Fibroblast of skin of back (primary cell): ENCODE results near the gene C16orf82.

Source experiments
- DNase-seq: peaks from one replicate; pipeline ENCODE4 v3.0.0-alpha.2; 2013

C16orf82 gene

DNA sequence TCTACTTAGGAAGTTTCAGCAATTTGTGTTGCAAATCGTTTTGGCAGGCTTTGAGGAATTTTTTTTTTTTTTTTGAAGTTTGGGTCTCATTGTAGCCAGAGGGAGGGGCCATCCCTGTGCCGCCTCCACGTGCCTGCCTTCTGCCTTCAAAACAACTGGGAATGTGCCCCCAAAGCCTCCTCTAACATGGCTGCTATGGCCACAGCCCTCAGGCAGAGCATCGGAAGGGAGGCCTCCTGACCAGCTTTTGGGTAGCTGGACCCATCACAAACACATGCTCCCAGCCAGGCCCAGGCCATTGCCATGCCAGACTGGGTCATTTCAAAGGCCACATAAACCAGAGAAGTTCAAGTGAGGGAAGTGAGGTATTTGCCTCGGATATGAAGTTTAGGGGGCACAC, 21.5 kb downstream of the C16orf82 start:
- no peak for DNase-seq

- no peak for DNase-seq
Observed at GRCh38 chr16:27096375-27096774, 29.6 kb downstream of the C16orf82 start.

DNA sequence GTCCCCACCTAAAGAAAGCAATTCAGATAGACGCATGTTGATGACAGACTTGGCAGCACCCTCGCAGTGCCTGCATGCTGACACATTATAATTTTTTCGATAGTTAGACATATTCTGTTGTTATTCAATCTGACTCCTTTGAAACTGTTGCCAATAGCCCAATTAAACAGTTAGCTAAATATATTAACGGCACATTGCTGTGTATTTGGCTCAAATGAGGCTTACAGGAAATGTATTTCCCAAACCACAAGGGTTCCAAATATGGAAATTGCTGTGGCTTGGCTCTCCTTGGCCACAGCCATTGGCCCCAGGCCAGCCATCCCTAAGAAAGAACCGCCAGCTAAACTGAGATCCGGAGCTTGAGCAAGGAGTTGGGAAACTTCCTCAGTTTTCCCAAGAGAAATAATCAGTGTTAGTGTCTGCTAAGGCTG, 31.1 kb downstream of the C16orf82 start:
- no peak for DNase-seq

- DNase-seq = no peak
Observed at GRCh38 chr16:27098366-27099049, 31.8 kb downstream of the C16orf82 start.

- DNase-seq = no peak
Observed at GRCh38 chr16:27102701-27103575, 36.2 kb downstream of the C16orf82 start.

DNA sequence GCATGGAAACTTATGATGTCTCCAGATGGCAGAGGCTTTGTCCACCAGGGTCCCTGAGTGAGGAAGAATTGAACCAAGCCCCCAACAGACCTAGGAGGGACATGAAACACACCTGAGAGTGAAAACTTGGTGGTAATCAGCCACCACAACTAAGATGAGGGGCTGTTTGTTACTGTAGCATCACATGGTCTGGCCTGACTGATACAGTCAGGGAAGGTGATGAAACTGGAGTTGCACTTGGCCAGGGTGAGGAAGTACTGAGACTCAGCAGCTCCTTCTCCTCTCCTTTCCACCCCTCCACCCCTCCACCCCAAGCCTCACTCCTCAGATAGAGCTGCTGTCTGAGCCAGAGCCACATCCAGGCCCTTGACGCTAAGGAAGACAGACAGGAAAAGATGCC, 37.2 kb downstream of the C16orf82 start:
- no peak for DNase-seq

DNA sequence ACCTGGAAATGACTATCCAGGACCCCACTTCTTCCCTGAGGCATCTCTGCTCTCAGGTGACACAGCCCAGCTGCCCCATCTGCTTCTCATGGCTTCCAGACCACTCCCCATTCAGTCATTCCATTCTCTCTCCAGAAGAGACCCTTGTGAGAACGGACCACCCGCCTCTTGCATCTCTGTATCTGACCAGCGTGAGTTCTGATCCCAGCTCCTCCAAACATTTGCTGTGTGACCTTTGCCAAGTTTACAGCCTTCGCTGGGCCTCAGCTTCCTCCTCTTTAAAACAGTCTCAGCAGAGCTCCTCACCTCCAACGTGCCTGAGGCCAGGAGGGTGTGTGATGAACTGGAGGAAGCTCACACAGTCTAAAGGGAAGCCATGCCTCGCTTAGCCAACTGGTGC, 39.6 kb downstream of the C16orf82 start:
- no peak for DNase-seq

DNA sequence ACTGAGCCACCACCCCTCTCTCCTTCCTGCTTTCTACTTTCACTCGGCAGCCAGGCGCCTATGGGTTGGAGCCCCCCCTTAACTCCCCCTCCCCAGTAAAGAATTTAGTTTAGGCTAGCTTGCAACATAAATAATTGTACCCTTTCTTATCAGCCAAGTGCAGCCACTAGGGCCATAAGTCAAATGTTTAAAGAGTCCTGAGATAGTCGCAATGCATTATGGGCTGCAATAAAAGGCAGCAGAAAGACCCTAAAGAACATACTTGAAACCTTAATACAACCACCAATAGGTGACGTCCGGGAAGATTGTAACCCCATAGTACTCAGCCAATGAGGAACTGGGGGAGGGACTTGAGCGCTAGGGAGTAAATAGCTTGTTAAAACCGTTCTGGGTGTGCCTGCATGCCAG, 40.5 kb downstream of the C16orf82 start:
- DNase-seq = no peak

DNA sequence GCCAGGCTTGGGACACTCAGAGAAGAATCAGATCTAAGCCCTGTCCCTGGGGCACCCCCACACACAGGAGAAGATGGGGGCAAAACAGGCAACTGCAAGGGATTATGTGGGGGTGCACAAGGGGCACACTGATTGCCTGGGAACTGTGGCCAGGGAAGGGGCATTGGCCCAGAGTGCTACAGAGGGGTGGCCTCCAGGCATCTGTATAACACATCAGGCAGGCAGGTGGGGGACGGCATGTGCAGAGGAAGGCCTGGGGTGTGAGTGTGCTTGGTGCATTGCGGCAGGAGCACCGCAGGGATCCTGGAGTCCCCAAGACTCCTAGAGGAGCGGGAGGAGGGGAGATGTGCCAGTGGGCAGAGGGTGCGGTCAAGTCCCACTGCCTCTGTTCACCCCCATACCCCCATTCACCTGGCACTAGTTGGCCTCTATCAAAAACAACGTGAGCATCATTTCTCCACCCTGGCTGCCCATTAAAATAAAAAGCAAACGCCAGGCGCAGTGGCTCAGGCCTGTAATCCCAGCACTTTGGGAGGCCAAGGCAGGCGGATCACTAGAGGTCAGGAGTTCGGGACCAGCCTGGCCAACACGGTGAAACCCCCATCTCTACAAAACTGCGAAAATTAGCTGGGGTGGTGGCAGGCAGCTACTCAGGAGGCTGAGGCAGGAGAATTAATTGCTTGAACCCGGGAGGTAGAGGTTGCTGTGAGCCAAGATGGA, 41.5 kb downstream of the C16orf82 start:
- DNase-seq = no peak

DNA sequence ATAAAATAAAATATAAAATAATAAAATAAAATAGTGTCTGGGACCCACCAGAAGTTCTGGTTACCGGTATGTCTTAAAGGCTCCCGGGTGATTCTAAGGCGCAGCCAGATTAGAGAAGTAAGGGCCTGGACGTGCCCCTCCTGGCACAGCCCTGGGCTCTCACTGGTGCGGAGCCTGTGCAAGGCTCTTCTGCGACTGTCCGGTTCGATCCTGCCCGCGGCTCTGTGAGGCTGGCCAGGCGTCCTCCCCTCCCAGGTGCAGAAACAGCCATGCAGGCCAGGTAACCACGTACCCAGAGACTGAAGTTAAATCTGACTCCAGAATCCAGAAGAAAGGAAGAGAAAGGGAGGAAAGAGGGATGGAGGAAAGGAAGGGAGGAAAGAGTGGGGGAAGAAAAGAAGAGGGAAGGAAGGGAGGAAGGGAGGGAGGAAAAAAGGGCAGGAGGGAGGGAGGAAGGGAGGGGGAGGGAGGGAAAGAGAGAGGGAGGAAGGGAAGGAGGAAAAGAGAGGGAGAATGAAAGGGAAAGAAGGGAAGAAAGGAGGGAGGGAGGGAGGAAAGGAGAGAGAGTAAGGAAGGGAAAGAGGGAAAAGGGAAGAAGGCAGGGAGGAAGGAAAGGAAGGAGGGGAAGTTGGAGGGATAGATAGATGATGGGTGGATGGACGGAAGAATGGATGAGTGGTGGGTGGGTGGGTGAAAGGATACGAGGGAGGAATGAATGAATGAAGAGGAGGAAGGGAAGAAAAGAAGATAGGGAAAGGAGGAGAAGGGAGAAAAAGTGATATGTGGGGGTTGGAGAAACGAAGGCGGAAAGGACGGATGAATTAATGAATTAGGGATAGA, 42.3 kb downstream of the C16orf82 start:
- DNase-seq = no peak

DNA sequence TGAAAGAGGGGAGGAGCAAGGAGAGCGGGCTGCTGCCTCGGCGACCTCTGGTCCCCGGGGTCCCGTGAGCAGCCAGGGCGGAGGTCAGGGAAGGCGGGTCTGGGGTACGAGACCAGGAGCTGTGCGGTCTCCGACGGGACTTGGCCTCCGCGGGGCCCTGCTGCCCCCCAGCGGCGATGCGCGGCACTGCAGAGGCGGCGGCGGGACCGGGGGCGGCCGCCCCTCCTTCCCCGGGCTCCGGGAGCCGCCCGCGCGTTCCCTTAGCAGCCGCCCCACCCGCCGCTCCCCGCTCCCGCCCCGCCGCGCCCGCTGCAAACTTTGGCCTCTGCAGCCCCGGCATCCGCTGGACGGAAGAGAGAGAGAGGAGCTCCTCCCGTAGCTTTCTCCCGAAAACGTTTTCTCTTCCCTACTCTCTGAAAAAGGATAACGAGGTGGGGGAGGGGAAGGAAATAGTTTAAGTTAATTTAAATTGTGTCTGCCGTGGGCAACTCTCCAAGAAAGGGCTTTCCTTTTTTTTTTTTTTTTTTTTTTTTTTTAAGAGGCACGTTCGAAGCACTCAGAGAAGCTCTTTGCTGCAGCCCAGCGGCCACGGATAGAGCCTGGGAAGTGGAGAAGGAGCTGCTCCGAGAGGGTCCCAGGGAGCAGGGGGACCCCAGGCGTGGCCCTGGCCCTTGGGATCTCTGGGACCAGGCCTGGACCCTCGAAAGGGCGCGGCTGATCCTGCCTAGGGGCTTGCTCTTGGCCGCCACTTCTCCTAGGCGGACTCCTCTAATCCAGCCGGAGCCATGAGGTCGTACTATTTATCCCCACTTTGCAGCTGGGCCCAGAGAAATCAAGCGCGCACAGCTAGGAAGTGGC, 43.2 kb downstream of the C16orf82 start:
- peak; percentile 69 for DNase-seq

DNA sequence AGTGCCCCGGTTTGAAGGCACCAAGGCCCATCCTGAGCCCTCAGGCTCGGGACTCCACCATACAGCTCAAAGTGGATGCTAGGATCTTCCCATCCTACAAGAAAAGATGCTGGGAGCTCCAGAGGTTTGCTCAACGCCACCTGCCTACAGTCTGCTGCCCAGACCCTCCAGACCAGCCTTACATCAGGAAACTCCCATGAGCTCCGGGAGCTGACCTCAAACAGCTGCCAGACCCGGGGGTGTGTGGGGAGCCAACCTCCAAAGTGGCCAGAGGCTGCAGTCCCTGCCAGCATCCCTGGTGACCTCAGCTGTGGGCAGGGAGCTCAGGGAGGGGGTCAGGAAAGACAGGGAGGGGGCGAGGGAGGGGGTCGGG, 43.8 kb downstream of the C16orf82 start:
- DNase-seq = no peak

GRCh38 chr16:27111486-27111885, 44.8 kb downstream of the C16orf82 start:
- DNase-seq = no peak

GRCh38 chr16:27112093-27112811, 45.5 kb downstream of the C16orf82 start:
- DNase-seq = no peak

GRCh38 chr16:27113341-27113841, 46.7 kb downstream of the C16orf82 start:
- DNase-seq = no peak

GRCh38 chr16:27114006-27114405, 47.3 kb downstream of the C16orf82 start:
- no peak for DNase-seq

DNA sequence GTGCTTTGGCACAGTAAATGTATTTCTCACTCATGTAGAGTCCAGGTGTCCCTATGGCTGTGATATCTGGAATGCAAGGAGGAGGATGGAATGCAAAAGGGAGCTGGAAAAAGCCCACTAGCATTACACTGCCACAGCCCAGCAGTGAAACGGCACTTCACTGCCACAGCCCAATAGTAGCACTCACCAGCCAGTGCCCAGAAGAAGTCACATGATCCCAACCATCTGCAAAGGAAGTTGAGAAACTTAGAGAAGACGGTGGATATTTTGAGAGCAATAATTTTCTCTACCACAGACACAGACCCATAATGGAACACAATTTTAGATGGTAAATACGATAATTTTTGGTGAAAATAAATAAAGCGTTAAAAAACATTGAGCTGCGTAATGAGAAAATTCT, 51.8 kb downstream of the C16orf82 start:
- DNase-seq = no peak
